Measurements from ENCODE around the gene ENKD1. TPM values are rescaled to one million over a fixed set of nuclear protein-coding genes. Genes with fewer than 3 reads are reported as not detected.

The ENKD1 gene
- total RNA-seq, 1 donor from 2014 or later = 5.1 TPM

DNA sequence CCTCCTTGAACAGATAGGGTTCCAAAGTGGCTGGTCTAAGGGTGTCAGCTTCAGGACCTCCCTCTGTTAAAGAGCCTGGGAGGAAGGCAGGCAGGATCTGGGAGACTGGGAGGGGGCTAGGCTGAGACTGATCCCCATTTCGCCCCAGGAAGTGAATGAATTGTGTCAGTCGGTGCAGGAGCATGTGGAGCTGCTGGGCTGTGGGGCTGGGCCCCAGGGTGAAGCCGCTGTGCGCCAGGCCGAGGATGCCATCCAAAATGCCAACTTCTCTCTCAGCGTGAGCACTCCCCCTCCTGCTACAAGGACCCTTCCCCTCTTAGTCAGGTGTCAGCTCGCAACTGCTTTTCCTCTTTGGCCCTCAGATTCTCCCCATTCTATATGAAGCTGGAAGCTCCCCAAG, 15.5 kb downstream of the ENKD1 start:
- no peak for DNase-seq (ENCODE audit: low spot score)

- no peak for DNase-seq (ENCODE audit: low spot score)
Observed at GRCh38 chr16:67650023-67650422, 16.5 kb downstream of the ENKD1 start.

DNA sequence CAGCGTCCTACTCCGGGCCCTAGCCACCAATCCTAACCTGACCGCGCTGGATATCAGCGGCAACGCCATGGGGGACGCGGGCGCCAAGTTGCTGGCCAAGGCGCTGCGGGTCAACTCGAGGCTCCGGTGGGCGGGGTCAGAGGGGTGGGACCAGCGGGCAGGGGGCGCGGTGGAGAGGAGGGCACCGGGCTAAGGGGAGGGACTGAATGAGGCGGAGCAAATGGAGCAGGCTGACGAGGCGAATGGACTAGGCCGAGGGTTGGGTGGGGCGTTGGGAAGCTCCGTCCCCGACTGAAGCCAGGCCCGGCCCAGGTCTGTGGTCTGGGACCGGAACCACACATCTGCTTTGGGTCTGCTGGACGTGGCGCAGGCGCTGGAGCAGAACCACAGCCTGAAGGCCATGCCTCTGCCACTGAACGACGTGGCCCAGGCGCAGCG, 17.0 kb downstream of the ENKD1 start:
- DNase-seq (ENCODE audit: low spot score) = no peak

DNA sequence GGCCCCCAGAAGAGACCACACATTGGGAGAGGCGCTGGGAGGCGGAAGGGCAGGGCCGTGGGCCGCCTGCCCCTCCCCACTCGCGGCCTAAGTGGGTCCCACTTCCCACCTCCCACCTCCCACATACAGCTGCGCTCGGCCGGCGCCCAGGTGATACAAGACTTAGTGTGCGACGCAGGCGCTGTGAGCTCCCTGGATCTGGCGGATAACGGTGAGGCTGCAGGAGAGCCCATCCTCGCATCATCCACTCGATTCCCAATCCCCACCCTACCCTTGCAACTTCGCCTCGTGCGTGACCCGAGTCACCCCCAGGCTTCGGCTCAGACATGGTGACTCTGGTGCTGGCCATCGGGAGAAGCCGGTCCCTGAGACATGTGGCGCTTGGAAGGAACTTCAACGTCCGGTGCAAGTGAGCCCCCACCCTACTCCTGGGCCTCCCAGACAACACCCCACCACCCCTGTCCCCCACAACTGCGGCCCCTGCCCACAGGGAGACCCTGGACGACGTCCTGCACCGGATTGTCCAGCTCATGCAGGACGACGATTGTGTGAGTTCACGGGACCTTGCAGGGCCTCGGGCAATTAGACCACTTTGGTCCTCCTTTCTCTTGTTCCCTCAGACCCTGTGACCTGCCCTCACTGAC, 17.7 kb downstream of the ENKD1 start:
- no peak for DNase-seq (ENCODE audit: low spot score)

DNA sequence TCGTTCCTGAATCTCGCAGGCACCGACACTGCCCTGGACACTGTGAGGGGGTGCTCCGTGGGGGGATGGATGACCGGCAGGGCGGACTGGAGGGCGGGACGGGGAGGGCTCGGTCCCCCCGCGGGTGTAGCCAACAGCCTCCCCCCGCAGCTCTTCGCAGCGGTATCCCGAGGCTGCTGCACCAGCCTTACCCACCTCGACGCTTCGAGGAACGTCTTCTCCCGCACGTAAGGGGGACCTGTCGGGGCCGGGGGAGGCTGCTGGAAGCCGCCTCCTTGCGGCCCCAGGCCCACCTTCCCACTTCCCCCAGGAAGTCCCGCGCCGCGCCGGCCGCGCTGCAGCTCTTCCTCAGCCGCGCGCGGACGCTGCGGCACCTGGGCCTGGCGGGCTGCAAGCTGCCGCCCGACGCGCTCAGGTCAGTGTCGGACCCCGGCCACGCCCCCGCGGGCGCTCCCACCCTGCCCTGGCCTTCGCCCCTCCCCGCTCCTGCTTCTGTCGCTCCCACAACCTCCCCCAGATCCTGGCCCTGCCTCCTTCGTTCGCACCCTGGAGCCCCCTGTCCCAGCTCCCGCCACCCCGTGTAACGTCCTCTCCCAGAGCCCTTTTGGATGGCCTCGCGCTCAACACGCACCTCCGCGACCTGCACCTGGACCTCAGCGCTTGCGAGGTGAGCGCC, 18.3 kb downstream of the ENKD1 start:
- DNase-seq (ENCODE audit: low spot score) = no peak

- no peak for DNase-seq (ENCODE audit: low spot score)
Observed at GRCh38 chr16:67647681-67648080, 18.9 kb downstream of the ENKD1 start.

DNA sequence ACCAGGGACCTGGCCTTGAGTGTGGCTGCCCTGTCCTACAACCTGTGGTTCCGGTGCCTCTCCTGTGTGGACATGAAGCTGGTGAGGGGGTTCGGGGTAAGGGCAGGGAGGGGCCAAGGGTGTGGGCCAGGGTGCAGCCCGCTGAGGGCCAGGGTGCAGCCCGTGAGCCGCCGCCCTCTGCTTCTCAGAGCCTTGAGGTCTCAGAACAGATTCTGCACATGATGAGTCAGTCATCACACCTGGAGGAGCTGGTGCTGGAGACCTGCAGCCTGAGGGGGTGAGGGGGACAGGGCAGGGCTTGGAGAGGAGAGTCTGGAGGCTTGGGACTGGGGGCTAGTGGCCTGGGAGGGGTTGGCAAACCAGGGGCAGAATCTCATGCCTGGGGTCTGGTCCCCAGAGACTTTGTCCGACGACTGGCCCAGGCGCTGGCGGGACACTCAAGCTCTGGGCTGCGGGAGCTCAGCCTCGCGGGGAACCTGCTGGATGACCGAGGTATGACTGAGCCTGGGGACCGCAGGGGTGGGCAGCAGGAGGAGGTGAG, 19.4 kb downstream of the ENKD1 start:
- DNase-seq (ENCODE audit: low spot score) = no peak

DNA sequence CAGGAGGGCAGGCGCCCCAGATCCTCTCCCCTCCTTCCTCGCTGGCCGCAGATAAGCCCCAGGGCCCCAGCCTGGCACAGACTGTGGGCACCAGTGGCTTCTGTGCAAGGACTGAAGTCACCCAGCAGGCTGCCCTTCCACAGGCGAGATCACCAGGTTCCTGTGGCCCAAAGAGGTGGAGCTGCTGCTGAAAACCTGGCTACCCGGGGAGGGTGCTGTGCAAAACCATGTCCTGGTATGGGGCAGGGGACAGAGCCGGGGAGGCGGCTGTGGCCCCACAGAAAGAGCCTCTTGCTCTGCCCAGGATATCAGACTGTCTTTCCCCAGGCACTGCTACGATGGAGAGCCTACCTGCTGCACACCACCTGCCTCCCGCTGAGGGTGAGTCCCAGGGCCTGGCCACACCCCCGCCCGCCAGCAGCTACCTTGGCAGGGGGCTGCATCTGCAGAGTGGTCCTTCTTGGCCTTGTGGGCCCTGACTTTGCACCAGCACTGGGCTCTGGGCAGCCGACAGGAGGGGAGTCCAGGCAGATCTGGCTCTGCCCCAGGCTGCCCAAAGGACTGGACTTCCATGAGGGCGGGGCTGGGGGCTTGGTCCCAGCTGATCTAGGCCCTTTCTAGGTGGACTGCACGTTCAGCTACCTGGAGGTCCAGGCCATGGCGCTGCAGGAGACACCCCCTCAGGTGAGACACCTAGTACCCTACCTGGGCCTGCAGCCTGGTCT, 21.0 kb downstream of the ENKD1 start:
- DNase-seq (ENCODE audit: low spot score) = no peak

- no peak for DNase-seq (ENCODE audit: low spot score)
Observed at GRCh38 chr16:67644038-67644437, 22.5 kb downstream of the ENKD1 start.

DNA sequence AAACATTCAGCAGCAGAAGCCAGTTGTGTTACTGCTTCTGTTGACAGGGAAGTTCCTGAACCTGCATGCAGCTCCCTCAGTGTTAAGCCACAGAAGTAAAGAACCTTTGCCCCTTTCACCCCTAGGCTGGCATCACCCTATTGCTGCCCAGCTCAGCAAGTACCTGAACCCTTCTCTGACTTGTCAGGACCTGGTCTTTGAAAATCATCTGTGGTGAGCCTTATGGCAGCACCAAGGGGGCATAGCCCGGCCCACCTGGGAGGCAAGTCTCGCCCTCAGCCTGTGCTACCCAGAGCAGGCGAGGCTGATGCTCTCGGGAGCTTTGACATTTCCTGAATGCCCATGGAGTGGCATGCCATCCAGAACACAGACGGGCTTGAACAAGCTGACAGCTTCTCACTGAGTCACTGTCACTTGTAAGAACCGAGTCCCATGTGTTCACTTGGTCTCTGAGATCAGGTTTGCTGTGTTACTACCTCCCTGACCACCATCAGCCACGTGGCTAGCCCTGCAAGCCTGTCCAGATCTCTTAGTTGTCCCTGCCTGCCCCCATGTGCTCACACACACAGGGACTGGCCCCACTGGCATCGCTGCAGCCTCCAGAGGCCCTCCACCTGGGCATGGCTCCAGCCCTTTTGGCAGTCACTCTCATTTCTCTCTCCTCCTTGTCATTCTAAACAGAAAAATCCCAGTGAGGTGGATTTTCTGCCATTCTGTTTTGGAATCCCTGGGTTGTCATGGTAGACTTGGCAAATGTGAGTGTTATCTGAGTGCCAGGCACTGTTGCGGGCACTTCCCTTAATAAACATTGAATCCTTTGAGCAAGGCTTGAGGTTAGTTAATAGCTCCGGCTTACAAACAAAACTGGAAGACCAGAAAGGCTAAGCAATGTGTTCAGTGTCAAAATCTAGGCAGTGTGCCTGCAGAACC, 24.5 kb downstream of the ENKD1 start:
- DNase-seq (ENCODE audit: low spot score) = peak; percentile 47

DNA sequence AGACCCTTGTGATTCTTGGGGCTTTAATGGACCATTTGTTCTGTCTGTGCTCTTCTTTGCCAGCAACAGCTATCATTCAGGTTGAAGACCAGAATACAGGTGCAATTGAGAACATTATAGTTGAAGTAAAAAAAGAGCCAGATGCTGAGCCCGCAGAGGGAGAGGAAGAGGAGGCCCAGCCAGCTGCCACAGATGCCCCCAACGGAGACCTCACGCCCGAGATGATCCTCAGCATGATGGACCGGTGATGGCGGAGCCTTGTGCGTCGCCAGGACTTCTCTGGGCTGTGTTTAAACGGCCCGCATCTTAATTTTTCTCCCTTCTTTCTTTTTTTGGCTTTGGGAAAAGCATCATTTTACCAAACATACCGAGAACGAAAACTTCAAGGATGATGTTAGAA, 28.9 kb downstream of the ENKD1 start:
- DNase-seq (ENCODE audit: low spot score) = no peak

- DNase-seq (ENCODE audit: low spot score) = no peak
Observed at GRCh38 chr16:67636713-67637112, 29.8 kb downstream of the ENKD1 start.

GRCh38 chr16:67632415-67633172, 34.0 kb downstream of the ENKD1 start:
- peak; percentile 97 for DNase-seq (ENCODE audit: low spot score)

DNA sequence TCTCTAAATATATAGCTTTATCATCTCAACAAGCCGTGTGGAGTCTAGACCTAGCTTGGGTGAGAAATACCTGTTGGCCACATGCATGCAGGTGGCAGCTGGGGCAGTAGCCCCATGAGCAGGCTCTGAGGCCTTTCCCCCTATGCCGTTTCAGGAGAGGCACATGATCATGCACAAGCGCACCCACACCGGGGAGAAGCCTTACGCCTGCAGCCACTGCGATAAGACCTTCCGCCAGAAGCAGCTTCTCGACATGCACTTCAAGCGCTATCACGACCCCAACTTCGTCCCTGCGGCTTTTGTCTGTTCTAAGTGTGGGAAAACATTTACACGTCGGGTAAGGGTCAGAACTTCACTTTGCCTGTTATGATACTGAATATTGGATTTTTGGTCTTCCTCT, 38.3 kb downstream of the ENKD1 start:
- no peak for DNase-seq (ENCODE audit: low spot score)

GRCh38 chr16:67613808-67614207, 52.7 kb downstream of the ENKD1 start:
- no peak for DNase-seq (ENCODE audit: low spot score)

Other genes with a start within 250 kb of the ENKD1 start
- gene HSD11B2, start 235.6 kb downstream of the ENKD1 start, total RNA-seq (ENCODE audit: insufficient read depth, low replicate concordance) = 1.4 TPM
- gene ATP6V0D1, start 185.6 kb downstream of the ENKD1 start, total RNA-seq (ENCODE audit: insufficient read depth, low replicate concordance) = 52.7 TPM
- gene AGRP, start 183.2 kb downstream of the ENKD1 start, total RNA-seq (ENCODE audit: insufficient read depth, low replicate concordance) = not detected
- 17.3 TPM for gene RIPOR1, start 137.9 kb downstream of the ENKD1 start, total RNA-seq (ENCODE audit: insufficient read depth, low replicate concordance)
- gene CTCF, start 104.2 kb downstream of the ENKD1 start, total RNA-seq (ENCODE audit: insufficient read depth, low replicate concordance) = 31.1 TPM
- gene CARMIL2, start 21.6 kb downstream of the ENKD1 start, total RNA-seq (ENCODE audit: insufficient read depth, low replicate concordance) = 0.48 TPM
- 11.3 TPM for gene ACD, start 6.5 kb downstream of the ENKD1 start, total RNA-seq (ENCODE audit: insufficient read depth, low replicate concordance)
- gene PARD6A, start 5.8 kb downstream of the ENKD1 start, total RNA-seq (ENCODE audit: insufficient read depth, low replicate concordance) = 1.9 TPM
- gene C16orf86, start 64 bp upstream of the ENKD1 start, total RNA-seq (ENCODE audit: insufficient read depth, low replicate concordance) = 1.7 TPM
- 14.0 TPM for gene GFOD2, start 52.6 kb upstream of the ENKD1 start, total RNA-seq (ENCODE audit: insufficient read depth, low replicate concordance)
- gene RANBP10, start 139.8 kb upstream of the ENKD1 start, total RNA-seq (ENCODE audit: insufficient read depth, low replicate concordance) = 2.4 TPM
- 0.24 TPM for gene TSNAXIP1, start 140.1 kb upstream of the ENKD1 start, total RNA-seq (ENCODE audit: insufficient read depth, low replicate concordance)
- 32.3 TPM for gene THAP11, start 175.6 kb upstream of the ENKD1 start, total RNA-seq (ENCODE audit: insufficient read depth, low replicate concordance)
- 112 TPM for gene NUTF2, start 180.2 kb upstream of the ENKD1 start, total RNA-seq (ENCODE audit: insufficient read depth, low replicate concordance)
- gene CENPT, start 180.9 kb upstream of the ENKD1 start, total RNA-seq (ENCODE audit: insufficient read depth, low replicate concordance) = 70.1 TPM
- gene EDC4, start 206.3 kb upstream of the ENKD1 start, total RNA-seq (ENCODE audit: insufficient read depth, low replicate concordance) = 79.0 TPM
- not detected for gene NRN1L, start 218.1 kb upstream of the ENKD1 start, total RNA-seq (ENCODE audit: insufficient read depth, low replicate concordance)
- 11.3 TPM for gene PSKH1, start 226.5 kb upstream of the ENKD1 start, total RNA-seq (ENCODE audit: insufficient read depth, low replicate concordance)